Mononuclear cell (primary cell): ENCODE data around the gene CTNNA2. TPM values are rescaled to one million over a fixed set of nuclear protein-coding genes. Genes with fewer than 3 reads are reported as not detected.

Source experiments
- H3K27me3 ChIP-seq: 2 replicates; pipeline ENCODE4 v1.6.0; 2011; ENCODE audit warnings: low read length, control low read depth; ENCODE audit not compliant: insufficient read depth
- H3K4me1 ChIP-seq: 2 replicates; pipeline ENCODE4 v1.5.1; 2011; ENCODE audit warnings: mild to moderate bottlenecking, low read length, control low read depth; ENCODE audit not compliant: insufficient read depth
- H3K4me3 ChIP-seq: 2 replicates; pipeline ENCODE4 v1.5.1; 2011; ENCODE audit warnings: mild to moderate bottlenecking, low read length, moderate library complexity
- H3K9me3 ChIP-seq: 2 replicates; pipeline ENCODE4 v1.5.1; 2011; ENCODE audit warnings: low read depth, mild to moderate bottlenecking, control low read depth, low read length
- total RNA-seq: library from RNA; depleted of rRNA; stranded (reverse); fragments of >200 nt; gene quantifications from one replicate; pipeline ENCODE4 v1.2.3, GENCODE V29; 2012

CTNNA2 gene
- total RNA-seq, 1 donor, result not detected

DNA sequence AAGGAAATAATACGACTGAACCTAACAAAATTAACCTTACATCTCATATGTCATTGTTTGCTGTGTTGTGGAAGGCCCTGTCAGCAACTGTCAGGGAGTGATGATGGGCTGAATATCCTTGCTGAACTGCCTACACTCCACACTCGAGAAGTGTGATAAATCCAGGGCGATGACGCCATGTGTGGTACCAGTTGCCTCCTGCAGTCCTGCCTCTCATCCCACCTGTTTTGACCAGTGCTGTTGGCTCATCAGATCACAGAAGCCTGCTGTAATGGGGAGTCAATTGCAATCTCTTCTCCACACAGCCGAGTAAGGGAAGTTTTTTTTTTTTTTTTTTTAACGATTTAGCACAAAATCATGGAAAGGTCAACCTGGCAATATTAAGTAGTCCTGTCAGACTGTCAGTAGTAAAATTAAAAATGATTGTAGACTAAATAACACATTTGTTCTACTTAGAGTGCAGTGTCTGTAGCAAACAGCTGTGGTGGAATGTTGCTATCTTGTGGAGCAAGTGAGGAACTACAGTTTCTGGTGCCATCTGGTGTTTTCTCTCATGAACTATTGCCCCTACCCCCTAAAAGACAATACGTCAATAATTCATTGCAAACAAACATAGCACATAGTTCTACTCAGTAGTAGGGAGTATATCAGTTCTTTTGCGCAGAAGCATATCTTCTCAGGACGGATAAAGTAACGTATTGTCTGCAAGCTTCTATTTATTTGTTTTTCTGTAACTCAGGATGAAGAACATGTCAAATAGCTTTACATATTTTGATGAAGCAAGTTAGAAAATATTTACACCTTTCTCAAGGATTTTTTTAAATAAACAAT lies 347.6 kb downstream of the CTNNA2 start:
- H3K27me3 ChIP-seq, result no peaks in the 10 kb centered on the region
- no peak overlapping the region for H3K4me3 ChIP-seq
- no peaks in the 10 kb centered on the region for H3K4me1 ChIP-seq
- no peaks in the 10 kb centered on the region for H3K9me3 ChIP-seq

DNA sequence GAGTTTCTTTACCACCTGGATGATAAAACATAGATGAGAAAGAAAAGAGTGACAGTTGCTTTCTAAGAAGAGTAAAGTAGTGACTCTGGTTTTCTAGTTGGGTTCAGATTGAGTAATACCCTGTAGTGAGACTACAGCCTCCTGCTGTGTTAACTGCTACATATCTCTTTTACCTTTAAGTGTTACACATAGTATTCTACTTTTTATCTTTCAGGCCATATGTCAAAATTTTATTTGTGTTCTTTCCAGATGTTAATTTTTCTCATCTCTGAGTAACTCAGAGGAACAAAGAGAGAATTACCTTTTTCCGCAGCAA lies 348.2 kb downstream of the CTNNA2 start:
- Histone ChIP-seq H3K9me3 (no peaks in the 10 kb centered on the region), H3K27me3 (no peaks in the 10 kb centered on the region), H3K4me1 (no peaks in the 10 kb centered on the region), H3K4me3 (no peak overlapping the region)

DNA sequence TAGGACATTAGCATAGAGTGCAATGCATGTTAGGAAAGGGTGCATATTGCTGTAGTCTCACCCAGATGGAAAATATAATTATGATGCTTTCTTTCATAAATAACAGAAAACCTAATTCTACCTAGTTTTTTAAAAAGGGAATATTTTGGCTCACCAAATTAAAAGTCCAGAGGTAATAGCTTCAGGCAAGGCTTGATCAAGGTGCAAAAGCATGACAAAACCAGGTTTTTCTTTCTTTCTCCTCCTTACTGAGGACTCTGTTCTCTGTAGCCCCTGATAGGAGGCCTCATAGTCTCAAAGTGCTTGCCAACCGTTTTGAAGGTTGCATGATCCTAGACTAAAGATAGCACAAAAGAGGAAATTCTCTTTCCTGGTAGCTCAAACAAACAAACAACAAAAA lies 349.9 kb downstream of the CTNNA2 start:
- H3K4me3 ChIP-seq, result no peak overlapping the region
- H3K27me3 ChIP-seq, result no peaks in the 10 kb centered on the region
- no peaks in the 10 kb centered on the region for H3K4me1 ChIP-seq
- H3K9me3 ChIP-seq, result no peaks in the 10 kb centered on the region

DNA sequence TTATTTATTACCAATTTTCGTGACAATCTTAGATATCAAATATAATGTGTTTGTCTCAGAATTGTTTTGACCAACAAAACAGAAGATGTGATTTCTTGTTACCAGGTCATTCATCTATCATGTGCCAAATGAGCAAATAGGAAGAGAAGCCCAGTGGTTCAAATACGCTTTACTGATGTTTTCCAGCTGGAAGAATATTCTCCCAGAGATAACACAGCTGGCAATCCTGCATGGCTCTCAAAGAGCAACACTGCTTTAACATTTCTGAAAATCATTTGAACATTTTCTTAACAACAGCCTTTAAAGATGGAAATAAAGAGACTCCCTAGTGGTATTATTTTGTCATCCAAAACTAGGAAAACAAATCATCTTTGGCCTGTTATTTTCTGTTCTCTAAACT lies 359.8 kb downstream of the CTNNA2 start:
- H3K9me3 ChIP-seq, result no peaks in the 10 kb centered on the region
- H3K4me3 ChIP-seq, result no peak overlapping the region
- H3K4me1 ChIP-seq, result no peaks in the 10 kb centered on the region
- no peaks in the 10 kb centered on the region for H3K27me3 ChIP-seq

DNA sequence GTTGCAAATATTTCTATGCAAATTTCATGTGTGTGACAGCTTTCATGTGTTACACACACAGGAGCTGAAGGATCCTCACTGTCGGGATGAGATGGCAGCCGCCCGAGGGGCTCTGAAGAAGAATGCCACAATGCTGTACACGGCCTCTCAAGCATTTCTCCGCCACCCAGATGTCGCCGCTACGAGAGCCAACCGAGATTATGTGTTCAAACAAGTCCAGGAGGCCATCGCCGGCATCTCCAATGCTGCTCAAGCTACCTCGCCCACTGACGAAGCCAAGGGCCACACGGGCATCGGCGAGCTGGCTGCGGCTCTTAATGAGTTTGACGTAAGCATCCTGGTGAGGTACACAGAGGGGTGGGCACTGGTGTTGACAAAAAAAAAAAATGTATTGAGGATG lies 361.2 kb downstream of the CTNNA2 start:
- H3K27me3 ChIP-seq, result no peaks in the 10 kb centered on the region
- H3K9me3 ChIP-seq, result no peaks in the 10 kb centered on the region
- no peaks in the 10 kb centered on the region for H3K4me1 ChIP-seq
- no peak overlapping the region for H3K4me3 ChIP-seq

DNA sequence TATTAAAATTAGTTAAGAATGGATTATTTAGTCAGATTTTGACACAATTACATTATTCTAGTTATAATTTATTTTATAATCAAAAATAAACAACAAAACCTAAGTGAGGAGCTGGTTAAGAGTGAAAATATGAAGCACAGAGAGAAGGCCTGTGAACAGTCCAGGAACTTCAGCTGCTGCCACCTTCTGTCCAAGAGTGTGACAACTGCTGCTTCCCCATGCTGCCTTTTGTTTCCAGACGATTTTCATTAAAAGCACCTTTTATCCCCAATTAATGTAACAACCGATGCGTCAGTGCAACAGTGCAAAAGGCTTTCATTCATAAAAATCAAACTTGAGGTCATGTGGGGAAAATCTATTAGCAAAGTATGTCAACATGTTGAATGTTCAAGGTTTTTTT lies 363.6 kb downstream of the CTNNA2 start:
- no peaks in the 10 kb centered on the region for H3K9me3 ChIP-seq
- H3K4me3 ChIP-seq, result no peak overlapping the region
- no peaks in the 10 kb centered on the region for H3K4me1 ChIP-seq
- H3K27me3 ChIP-seq, result no peaks in the 10 kb centered on the region

DNA sequence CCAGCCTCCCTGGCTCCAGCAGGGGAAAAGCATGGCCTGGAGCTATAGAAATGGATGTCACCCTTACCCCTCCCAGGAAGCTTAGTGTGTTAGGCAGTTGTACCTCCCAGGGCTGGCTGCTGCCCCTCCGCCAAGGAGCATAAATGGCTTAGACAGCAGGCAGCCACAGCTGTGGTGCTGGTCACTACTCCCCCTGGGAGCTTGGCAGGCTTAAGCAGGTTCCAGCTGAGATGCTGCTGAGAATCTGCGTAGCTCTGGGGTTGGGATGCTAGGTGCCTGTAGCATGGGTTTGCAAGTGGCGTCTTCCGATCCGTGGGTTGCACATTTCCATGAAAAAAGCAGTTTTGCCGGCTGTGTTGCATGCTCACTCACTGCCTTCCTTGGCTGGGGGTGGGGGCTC lies 369.7 kb downstream of the CTNNA2 start:
- Histone ChIP-seq H3K4me3 (no peak overlapping the region), H3K9me3 (no peaks in the 10 kb centered on the region), H3K4me1 (no peaks in the 10 kb centered on the region), H3K27me3 (no peaks in the 10 kb centered on the region)

DNA sequence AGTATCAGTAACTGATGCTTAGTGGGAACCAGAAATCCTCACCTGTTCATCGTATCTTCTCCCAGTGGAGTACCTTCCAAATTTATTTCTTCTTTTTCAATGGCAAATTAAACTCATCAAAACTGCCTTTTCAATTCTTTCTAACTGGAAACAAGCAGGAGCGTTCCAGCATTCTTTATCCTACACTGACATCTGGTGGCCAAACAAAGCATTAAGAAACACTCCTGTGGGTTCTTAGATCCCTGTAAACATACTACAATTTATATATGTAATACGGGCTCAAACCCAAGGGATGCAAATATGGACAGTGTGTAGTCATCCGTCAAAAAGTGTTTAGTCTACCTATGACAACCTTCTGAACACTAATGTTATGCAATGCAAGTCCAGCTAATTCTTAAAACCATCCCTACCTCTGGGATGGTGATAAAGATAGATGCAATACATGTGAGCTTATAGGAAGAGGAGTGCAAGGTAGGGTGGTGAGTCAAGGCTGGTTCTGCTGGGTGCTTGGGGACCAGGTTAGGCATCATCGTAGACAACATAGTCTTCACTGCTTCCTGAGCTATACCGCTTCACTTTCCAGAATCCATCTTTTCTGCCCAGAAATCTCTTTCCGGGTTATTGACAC lies 375.0 kb downstream of the CTNNA2 start:
- H3K4me3 ChIP-seq, result no peak overlapping the region
- no peaks in the 10 kb centered on the region for H3K4me1 ChIP-seq

DNA sequence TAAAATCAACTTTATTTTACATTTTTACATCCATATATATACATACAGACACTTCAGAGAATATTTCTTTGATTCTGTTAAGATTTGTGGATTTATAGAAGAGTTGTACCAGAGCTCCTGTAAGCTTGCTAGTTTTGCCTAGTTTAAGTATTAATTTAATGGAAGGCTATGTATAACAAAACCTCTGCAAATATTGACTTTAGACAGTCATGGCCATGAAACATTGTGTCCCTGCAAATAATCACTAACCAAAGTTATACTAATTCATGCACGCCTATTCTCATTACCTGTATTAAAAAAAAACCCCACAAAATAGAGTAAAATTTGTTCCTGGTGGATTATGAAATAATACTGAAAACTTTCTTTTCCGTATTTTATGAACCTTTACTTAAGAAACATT lies 379.3 kb downstream of the CTNNA2 start:
- Histone ChIP-seq H3K27me3 (no peaks in the 10 kb centered on the region), H3K4me1 (no peaks in the 10 kb centered on the region), H3K4me3 (no peak overlapping the region)

More for the DNA sequence above, 375.0 kb downstream of the CTNNA2 start:
- Histone ChIP-seq H3K9me3 (no peaks in the 10 kb centered on the region), H3K27me3 (no peaks in the 10 kb centered on the region)

DNA sequence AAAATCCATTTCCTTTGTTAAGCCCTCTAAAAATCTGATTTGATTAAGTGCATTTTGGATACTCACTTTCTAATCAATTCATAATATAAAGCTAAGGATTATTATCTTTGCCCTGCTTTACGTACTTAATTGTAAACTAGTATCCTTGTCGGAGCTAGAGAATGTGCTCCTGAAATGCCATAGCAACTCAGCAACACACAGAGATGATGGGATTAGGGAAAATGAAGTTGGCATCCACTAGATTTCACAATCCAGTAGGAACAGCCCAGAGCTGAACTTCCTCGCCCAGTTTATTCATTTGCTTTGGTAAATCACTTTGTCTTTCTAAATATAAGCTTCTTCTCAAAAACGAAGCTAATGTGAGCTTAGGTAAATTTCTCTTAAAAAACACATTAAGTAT lies 386.3 kb downstream of the CTNNA2 start:
- Histone ChIP-seq H3K27me3 (no peaks in the 10 kb centered on the region), H3K4me3 (no peak overlapping the region), H3K4me1 (no peaks in the 10 kb centered on the region), H3K9me3 (no peaks in the 10 kb centered on the region)

More for the DNA sequence above, 379.3 kb downstream of the CTNNA2 start:
- H3K9me3 ChIP-seq, result no peaks in the 10 kb centered on the region

DNA sequence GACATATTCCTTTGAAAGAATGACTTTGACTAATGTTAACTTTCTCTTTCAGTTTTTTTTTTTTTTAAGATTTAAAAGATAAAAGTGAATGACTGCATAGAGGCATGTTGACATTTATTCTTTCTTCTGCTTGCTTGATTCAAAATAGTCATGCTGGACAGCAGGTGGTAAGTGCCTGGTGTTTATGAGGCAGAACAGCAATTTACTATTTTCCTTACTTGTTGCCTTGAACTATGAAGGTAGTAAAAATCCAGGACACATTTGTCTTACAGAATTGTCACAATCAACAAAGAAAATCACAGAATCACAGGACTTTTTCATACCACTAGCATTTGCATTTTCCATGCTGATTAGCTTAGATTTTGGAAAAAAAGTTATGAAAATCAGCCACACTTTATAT lies 388.3 kb downstream of the CTNNA2 start:
- Histone ChIP-seq H3K27me3 (no peaks in the 10 kb centered on the region), H3K4me1 (no peaks in the 10 kb centered on the region), H3K4me3 (no peak overlapping the region), H3K9me3 (no peaks in the 10 kb centered on the region)

DNA sequence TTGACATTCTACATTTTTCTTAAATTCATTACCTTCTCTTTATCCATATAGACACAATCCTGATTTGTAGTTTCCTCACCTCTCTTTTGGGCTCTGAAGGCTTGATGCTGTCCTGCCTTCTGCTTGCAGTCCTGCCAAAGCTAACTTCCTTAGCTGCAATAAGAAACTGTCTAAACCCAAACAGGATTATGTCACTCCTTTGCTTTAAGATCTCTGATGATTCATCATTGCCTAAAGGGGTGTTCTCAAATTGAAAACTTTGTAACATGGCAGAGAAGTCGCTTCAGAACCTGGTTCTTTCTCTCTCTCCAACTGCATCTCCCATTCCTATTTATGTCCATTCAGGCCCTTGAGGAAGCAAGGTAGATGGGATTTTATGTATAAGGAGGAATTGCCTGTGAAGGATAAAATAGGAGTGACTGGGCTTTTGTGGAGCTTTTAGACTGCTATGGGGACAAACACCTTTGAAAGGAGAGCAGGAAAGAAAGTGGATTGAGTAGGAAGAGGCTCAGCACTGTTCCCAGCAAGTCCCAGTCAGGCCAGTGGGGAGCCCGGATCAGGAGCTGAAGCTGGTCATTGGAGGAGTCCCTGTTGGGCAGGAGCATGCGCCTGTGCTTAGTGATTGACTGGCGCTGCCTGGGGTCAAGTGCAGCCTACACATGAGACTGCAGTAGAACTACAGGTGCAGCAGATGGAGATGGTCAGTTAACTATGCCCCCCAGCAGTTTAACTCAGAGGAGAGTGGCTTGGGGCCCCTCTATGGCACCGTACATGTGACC lies 390.6 kb downstream of the CTNNA2 start:
- Histone ChIP-seq H3K4me1 (no peaks in the 10 kb centered on the region), H3K9me3 (no peaks in the 10 kb centered on the region)

DNA sequence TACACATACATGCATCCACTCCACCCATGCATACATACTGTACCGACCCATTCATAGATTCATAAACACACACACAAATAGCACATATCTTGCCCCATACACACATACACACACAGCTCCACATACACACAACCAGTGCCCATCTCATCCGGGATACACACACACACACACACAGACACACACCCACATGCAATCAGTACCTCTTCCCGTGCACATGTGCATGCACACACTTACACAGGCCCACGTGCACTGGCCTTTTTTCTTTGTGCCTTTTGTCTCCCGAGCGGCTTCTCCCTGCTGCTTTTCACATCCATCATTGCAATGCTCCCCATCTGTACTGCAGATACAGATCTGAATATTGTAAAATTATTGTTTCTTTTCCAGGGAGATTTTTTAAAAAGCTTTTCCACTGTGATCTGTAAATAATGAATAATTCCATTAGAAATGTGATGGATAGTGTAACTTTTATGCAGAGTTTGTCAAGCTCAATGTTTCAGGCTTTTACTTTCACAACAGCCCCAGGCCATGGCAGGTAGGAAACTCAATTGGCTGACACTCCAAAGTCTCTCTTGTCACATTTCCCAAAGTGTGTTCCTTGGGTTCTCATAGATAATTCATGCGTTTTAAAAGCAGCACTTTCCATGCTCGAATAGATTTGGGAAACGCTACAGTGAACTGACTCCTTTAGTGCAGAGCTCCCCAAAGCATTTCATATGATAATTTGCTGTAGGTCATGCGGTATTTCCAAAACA lies 393.5 kb downstream of the CTNNA2 start:
- Histone ChIP-seq H3K4me1 (no peaks in the 10 kb centered on the region), H3K4me3 (no peak overlapping the region), H3K9me3 (no peaks in the 10 kb centered on the region), H3K27me3 (no peaks in the 10 kb centered on the region)

More for the DNA sequence above, 390.6 kb downstream of the CTNNA2 start:
- Histone ChIP-seq H3K27me3 (no peaks in the 10 kb centered on the region), H3K4me3 (no peak overlapping the region)

DNA sequence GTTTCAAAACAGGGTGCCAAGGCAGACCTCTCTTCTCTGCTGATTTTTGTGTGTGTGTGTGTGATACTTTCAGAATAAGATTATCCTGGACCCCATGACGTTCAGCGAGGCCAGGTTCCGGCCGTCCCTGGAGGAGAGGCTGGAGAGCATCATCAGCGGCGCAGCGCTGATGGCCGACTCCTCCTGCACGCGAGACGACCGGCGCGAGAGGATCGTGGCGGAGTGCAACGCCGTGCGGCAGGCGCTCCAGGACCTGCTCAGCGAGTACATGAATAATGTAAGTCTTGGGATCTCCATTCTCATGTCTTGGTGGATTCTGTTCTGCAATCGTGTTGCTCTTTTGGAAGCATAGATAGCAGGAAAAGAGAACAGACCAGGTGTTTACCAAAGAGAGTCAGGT lies 396.7 kb downstream of the CTNNA2 start:
- Histone ChIP-seq H3K9me3 (no peaks in the 10 kb centered on the region), H3K4me3 (no peak overlapping the region), H3K27me3 (no peaks in the 10 kb centered on the region), H3K4me1 (no peaks in the 10 kb centered on the region)

DNA sequence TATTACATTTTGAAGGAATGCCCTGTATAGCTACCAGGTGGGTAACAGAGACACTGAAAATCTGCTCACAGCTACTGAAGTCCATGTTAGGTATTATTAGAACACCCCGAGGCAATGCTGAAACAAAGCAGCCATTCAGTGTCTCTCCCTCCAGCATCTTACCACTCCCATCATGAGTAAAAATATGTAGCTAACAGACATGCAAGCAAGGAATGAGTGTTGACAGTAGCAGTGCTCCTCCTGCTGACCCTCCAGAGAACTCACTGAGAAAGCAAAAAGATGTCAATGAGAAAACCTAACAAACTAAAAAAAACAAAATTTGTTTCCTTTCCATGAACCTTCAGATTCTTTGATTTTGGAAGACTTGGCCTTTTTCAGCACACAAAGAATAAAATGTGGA lies 397.8 kb downstream of the CTNNA2 start:
- Histone ChIP-seq H3K9me3 (no peaks in the 10 kb centered on the region), H3K27me3 (no peaks in the 10 kb centered on the region), H3K4me1 (no peaks in the 10 kb centered on the region), H3K4me3 (no peak overlapping the region)
